Gastrocnemius medialis (tissue), 4 donors: ENCODE data around the gene ZNF784. TPM values are rescaled to one million over a fixed set of nuclear protein-coding genes. Genes with fewer than 3 reads are reported as not detected.
A peak's percentile ranks its signal among the peaks of the same experiment; 100 is the strongest.

Experiments
- ATAC-seq, 2 donors: fragments of 150-250 bp; one replicate each; pipeline ENCODE4 v1.9.1; 2016
- DNase-seq, 2 donors: peaks; one replicate each; pipeline ENCODE4 v3.0.0-alpha.2; 2019
- H3K27ac ChIP-seq, 4 donors: fragments of 200-600 bp; sonication (generic); 1 replicate in 1 of 4; 2 replicates in 3 of 4; pipeline ENCODE4 v1.5.1; 2016 to 2018; ENCODE audit warnings: mild to moderate bottlenecking in 2 of 4, moderate library complexity in 1 of 4
- H3K27me3 ChIP-seq, 3 donors: fragments of 200-600 bp; sonication (generic) in 2 of 3; 1 replicate in 1 of 3; 2 replicates in 2 of 3; pipeline versions ENCODE4 v1.5.1 to v1.6.0; 2016 to 2019; ENCODE audit warnings: mild to moderate bottlenecking in 1 of 3, moderate library complexity in 1 of 3
- H3K36me3 ChIP-seq, 2 donors: fragments of 200-600 bp; sonication (generic) in 1 of 2; one replicate each; pipeline ENCODE4 v1.5.1; 2017 to 2018
- H3K4me1 ChIP-seq, 2 donors: fragments of 200-600 bp; sonication (generic) in 1 of 2; one replicate each; pipeline ENCODE4 v1.5.1; 2016 to 2017; ENCODE audit warnings: mild to moderate bottlenecking in 2 of 2
- H3K4me3 ChIP-seq, 4 donors: fragments of 200-600 bp; sonication (generic) in 3 of 4; 1 replicate in 1 of 4; 2 replicates in 3 of 4; pipeline ENCODE4 v1.5.1; 2016 to 2019; ENCODE audit warnings: mild to moderate bottlenecking in 2 of 4
- H3K9me3 ChIP-seq, 3 donors: fragments of 200-600 bp; sonication (generic) in 2 of 3; 1 replicate in 1 of 3; 2 replicates in 2 of 3; pipeline ENCODE4 v1.5.1; 2016 to 2019
- CTCF ChIP-seq, 5 experiments: fragments of 450-650 bp in 3 of 5; fragments of 200-600 bp in 2 of 5; sonication (generic) in 2 of 5; IDR thresholded peaks in 4 of 5; conservative IDR thresholded peaks in 1 of 5; 1 replicate in 4 of 5; 2 replicates in 1 of 5; pipeline ENCODE4 v1.5.1; 2016 to 2019; ENCODE audit warnings: antibody characterized with exemption in 5 of 5, mild to moderate bottlenecking in 3 of 5, moderate library complexity in 3 of 5
- POLR2A ChIP-seq, 2 donors: fragments of 450-650 bp; IDR thresholded peaks; one replicate each; pipeline ENCODE4 v1.6.1; 2017; ENCODE audit warnings: antibody characterized with exemption in 2 of 2, mild to moderate bottlenecking in 2 of 2, moderate library complexity in 2 of 2
- in situ Hi-C, 4 donors: fragments of 200-750 bp; cut with MboI; loops; one replicate each; pipeline versions ENCODE4 v1.15.0 to v1.8.0; 2017; ENCODE audit warnings: low sequenced_read_pairs in 4 of 4
- intact Hi-C: fragments of 100-400 bp; cut with DNase I; formaldehyde crosslinking; loops from one replicate; pipeline ENCODE4 v1.15.1; 2023; ENCODE audit warnings: low total_unique reads
- total RNA-seq, 4 donors: library from RNA; depleted of rRNA; stranded (reverse); fragments of >200 nt; gene quantifications; one replicate each; pipeline versions ENCODE4 v1.1.0 to v1.2.3, GENCODE V29; 2016

The ZNF784 gene
- total RNA-seq, 4 donors from 2014 or later = 6.0 to 10.0 (median 8.2) TPM

GRCh38 chr19:55602104-55603001, 22.0 kb downstream of the ZNF784 start:
- Histone ChIP-seq H3K4me1 (peaks cover 27 to 28% of the 10 kb centered on the region in 2 donors), H3K4me3 (no peak overlapping the region), H3K27me3 (no peaks in the 10 kb centered on the region), H3K27ac (peak overlapping the region; percentile 97 to 100 (median 98)), H3K36me3 (no peaks in the 10 kb centered on the region), H3K9me3 (no peaks in the 10 kb centered on the region)
- TF ChIP-seq CTCF (IDR thresholded peaks at IDR 0.05 in 4 of 5, conservative IDR thresholded peaks at IDR 0.05 in 1 of 5) (no peak), POLR2A (IDR thresholded peaks at IDR 0.05) (no peak)
- intact Hi-C loops = loop anchor here (10.0 kb wide), 1 partner anchor 1398 kb away; the partner anchor contains the start of gene RPS9
- in situ Hi-C loops = no loop called here
- no peak for DNase-seq
- ATAC-seq = no peak

DNA sequence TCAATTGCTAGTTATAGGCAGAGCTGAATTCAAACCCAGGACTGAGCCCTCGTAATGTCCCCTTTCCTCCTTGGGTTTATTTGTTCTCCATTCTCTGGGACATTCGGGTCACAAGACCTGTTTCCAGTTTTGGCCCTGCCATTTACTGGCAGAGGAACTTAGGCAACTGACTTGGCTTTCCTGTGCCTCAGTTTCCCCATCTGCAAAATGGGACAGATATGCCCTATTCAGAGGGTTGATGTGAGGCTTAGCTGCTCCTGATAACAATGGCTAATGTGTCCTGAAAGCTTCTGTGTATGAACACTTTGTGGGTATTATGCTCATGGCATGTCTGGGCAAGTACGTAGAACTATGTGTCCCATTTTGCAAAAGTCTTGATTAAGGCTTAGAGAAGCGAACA, 23.3 kb downstream of the ZNF784 start:
- peak overlapping the region; percentile 75 to 95 (median 86) for H3K4me3 ChIP-seq
- TF ChIP-seq CTCF (IDR thresholded peaks at IDR 0.05 in 4 of 5, conservative IDR thresholded peaks at IDR 0.05 in 1 of 5) (no peak), POLR2A (IDR thresholded peaks at IDR 0.05) (no peak)
- no peaks in the 10 kb centered on the region for H3K27me3 ChIP-seq
- intact Hi-C loops = loop anchor here (2.0 to 10.0 kb wide), 2 partner anchors 262 to 1396 kb away; partner anchors contain the start of genes KMT5C and RPS9
- DNase-seq = no peak
- H3K9me3 ChIP-seq = no peaks in the 10 kb centered on the region
- peak overlapping the region; percentile 97 to 100 (median 98) for H3K27ac ChIP-seq
- peaks cover 0 to 4% of the 10 kb centered on the region in 2 donors for H3K36me3 ChIP-seq
- no peak for ATAC-seq
- in situ Hi-C loops = no loop called here
- peaks cover 16 to 17% of the 10 kb centered on the region in 2 donors for H3K4me1 ChIP-seq

GRCh38 chr19:55600662-55601028, 23.7 kb downstream of the ZNF784 start:
- in situ Hi-C loops (no loop called here), intact Hi-C loops (loop anchor here (1.0 to 10.0 kb wide), 3 partner anchors 24 to 1396 kb away; partner anchors contain the start of genes KMT5C, RPS9 and ZNF784)
- peak overlapping the region; percentile 75 to 95 (median 86) for H3K4me3 ChIP-seq
- no peaks in the 10 kb centered on the region for H3K9me3 ChIP-seq
- no peak for ATAC-seq
- DNase-seq = no peak
- H3K27ac ChIP-seq = peak overlapping the region; percentile 97 to 100 (median 98)
- peaks cover 16 to 21% of the 10 kb centered on the region in 2 donors for H3K4me1 ChIP-seq
- H3K27me3 ChIP-seq = no peaks in the 10 kb centered on the region
- no peak for TF ChIP-seq CTCF (IDR thresholded peaks at IDR 0.05 in 4 of 5, conservative IDR thresholded peaks at IDR 0.05 in 1 of 5)
- no peak for TF ChIP-seq POLR2A (IDR thresholded peaks at IDR 0.05)
- H3K36me3 ChIP-seq = peaks cover 0 to 8% of the 10 kb centered on the region in 2 donors

DNA sequence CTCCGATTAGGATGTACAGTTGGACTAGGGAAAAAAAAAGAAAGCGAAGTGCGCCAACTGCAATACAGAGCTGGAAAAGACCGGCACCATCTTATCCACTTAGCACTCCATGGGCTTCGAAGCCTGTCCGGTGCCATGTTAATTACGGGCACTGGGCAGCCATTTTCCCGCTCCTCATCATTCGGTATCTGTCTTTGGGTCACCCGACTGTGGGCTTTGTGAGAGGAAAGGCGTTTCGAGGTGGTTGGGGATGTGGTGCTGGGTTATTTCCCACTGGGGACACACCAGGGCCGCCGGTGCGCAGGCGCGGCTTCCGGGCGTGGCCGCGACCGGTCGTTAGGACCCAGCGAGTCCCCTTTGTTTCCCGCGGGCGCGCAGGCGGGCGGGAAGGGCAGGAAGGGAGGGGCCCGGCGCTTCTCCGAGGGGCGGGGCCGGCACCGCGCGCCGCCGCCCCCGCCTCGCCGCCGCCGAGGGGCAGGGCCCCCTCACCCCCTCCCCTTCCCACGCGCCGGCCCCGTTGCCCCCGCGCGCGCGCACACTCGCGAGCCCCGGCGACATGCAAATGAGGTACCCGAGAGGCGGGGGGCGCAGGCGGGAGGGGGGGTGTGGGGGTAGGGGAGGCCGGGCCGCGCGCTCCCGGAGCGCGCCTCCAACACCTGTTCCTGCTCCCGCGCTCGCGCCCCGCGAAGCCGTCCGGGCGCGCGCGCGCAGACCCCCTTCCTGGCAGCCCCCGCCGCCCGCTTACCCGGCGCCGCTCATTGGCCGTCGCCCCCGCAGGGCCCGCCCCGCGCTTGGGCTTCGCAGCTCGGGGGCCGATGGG, 24.3 kb downstream of the ZNF784 start, which contains the start of gene ZNF524:
Gene ZNF524, plus strand, starts transcription at position 447 of the 820 bp plus-strand sequence. CDS start 1,825 bp downstream, outside the sequence.
- TF ChIP-seq POLR2A (IDR thresholded peaks at IDR 0.05) (peak in 1 of 2 donors; percentile 28), CTCF (IDR thresholded peaks at IDR 0.05 in 4 of 5, conservative IDR thresholded peaks at IDR 0.05 in 1 of 5) (peak in 1 of 5 experiments; percentile 22)
- intact Hi-C loops = loop anchor here (1.0 to 10.0 kb wide), 11 partner anchors 19 to 1395 kb away; partner anchors contain the start of genes KMT5C, PPP1R12C, RPS9 and TNNT1
- H3K36me3 ChIP-seq = peaks cover 0 to 10% of the 10 kb centered on the region in 2 donors
- H3K27ac ChIP-seq = peak within 1 kb of the TSS; percentile 97 to 100 (median 98)
- H3K27me3 ChIP-seq = no peaks in the 10 kb centered on the region
- H3K4me3 ChIP-seq = peak within 1 kb of the TSS; percentile 75 to 95 (median 86)
- in situ Hi-C loops = loop anchor here in 1 of 4 donors (5.0 kb wide), 1 partner anchor 53 kb away; the partner anchor contains the start of gene SBK3
- H3K9me3 ChIP-seq = no peaks in the 10 kb centered on the region
- peak; percentile 75 to 81 for ATAC-seq
- peak; percentile 82 to 88 for DNase-seq
- H3K4me1 ChIP-seq = peaks cover 20 to 25% of the 10 kb centered on the region in 2 donors
